ENCODE measurements around the gene TDRD3.
"Not testable (repeated sequence)": the region's sequence is repeated elsewhere in the genome, so short reads cannot be mapped to it uniquely, and the experiment has no call there.

TDRD3 gene

GRCh38 chr13:60398907-60399589 lies 2.0 kb downstream of the TDRD3 start:
- no peak for DNase-seq

GRCh38 chr13:60402022-60402421 lies 5.0 kb downstream of the TDRD3 start:
- no peak for DNase-seq

GRCh38 chr13:60407095-60407494 lies 10.1 kb downstream of the TDRD3 start:
- no peak for DNase-seq

GRCh38 chr13:60407852-60408251 lies 10.8 kb downstream of the TDRD3 start:
- DNase-seq = not testable (repeated sequence)

GRCh38 chr13:60409574-60410292 lies 12.7 kb downstream of the TDRD3 start:
- DNase-seq = not testable (repeated sequence)

- no peak for DNase-seq
Observed at GRCh38 chr13:60410299-60410698, 13.3 kb downstream of the TDRD3 start.

- no peak for DNase-seq
Observed at GRCh38 chr13:60411464-60411863, 14.4 kb downstream of the TDRD3 start.

- DNase-seq = no peak
Observed at GRCh38 chr13:60411983-60412382, 15.0 kb downstream of the TDRD3 start.

- no peak for DNase-seq
Observed at GRCh38 chr13:60412909-60413616, 16.0 kb downstream of the TDRD3 start.

- no peak for DNase-seq
Observed at GRCh38 chr13:60414177-60414576, 17.2 kb downstream of the TDRD3 start.

GRCh38 chr13:60417734-60418133 lies 20.7 kb downstream of the TDRD3 start:
- no peak for DNase-seq

GRCh38 chr13:60418954-60419353 lies 21.9 kb downstream of the TDRD3 start:
- no peak for DNase-seq

GRCh38 chr13:60425332-60425731 lies 28.3 kb downstream of the TDRD3 start:
- no peak for DNase-seq

GRCh38 chr13:60426075-60426474 lies 29.1 kb downstream of the TDRD3 start:
- no peak for DNase-seq

- no peak for DNase-seq
Observed at GRCh38 chr13:60427285-60427684, 30.3 kb downstream of the TDRD3 start.

GRCh38 chr13:60431108-60431700 lies 34.2 kb downstream of the TDRD3 start:
- no peak for DNase-seq

- DNase-seq = no peak
Observed at GRCh38 chr13:60433505-60433904, 36.5 kb downstream of the TDRD3 start.

- DNase-seq = no peak
Observed at GRCh38 chr13:60435762-60436374, 38.8 kb downstream of the TDRD3 start.

- no peak for DNase-seq
Observed at GRCh38 chr13:60439201-60439600, 42.2 kb downstream of the TDRD3 start.

- no peak for DNase-seq
Observed at GRCh38 chr13:60441761-60442160, 44.7 kb downstream of the TDRD3 start.

- DNase-seq = no peak
Observed at GRCh38 chr13:60448907-60449510, 52.0 kb downstream of the TDRD3 start.

- DNase-seq = no peak
Observed at GRCh38 chr13:60453490-60453889, 56.5 kb downstream of the TDRD3 start.

- no peak for DNase-seq
Observed at GRCh38 chr13:60454425-60454824, 57.4 kb downstream of the TDRD3 start.

All from stimulated activated CD4-positive, alpha-beta T cell treated with anti-CD3 and anti-CD28 coated beads, Interleukin-15, amount 100 ng/mL, for 24 hours (primary cell).